T-cell (primary cell): ENCODE results near the gene CAMKK1. TPM values are rescaled to one million over a fixed set of nuclear protein-coding genes. Genes with fewer than 3 reads are reported as not detected.

Experiments used
- ATAC-seq, 4 experiments: fragments of 200-7000 bp in 3 of 4; fragments of 150-1000 bp in 1 of 4; cut with Tn5 transposase; replicated peaks in 1 of 4; 1 replicate in 3 of 4; 2 replicates in 1 of 4; pipeline ENCODE4 v1.10.0; 2021; ENCODE audit warnings: moderate library complexity in 3 of 4, mild to moderate bottlenecking in 2 of 4, moderate number of reproducible peaks in 1 of 4
- CTCF ChIA-PET, 2 donors: fragments of 300-600 bp; sonication (Branson Sonifier 250); formaldehyde crosslinking; loops; one replicate each; lab custom pipeline; 2022; ENCODE audit warnings: antibody characterized with exemption in 2 of 2; lab: Charles Lee
- POLR2A ChIA-PET, 2 donors: fragments of 300-600 bp; sonication (Branson Sonifier 250); formaldehyde crosslinking; loops; one replicate each; lab custom pipeline; 2022; ENCODE audit warnings: antibody characterized with exemption in 2 of 2; lab: Charles Lee
- DNase-seq, 35 experiments: peaks; one replicate each; pipeline versions ENCODE4 v3.0.0 to v3.0.0-alpha.2; 2013 to 2023
- H3K27ac ChIP-seq: one replicate; pipeline ENCODE4 v1.5.1; 2013; ENCODE audit warnings: low read length
- H3K27me3 ChIP-seq, 2 experiments: replicated peaks in 1 of 2; 1 replicate in 1 of 2; 2 replicates in 1 of 2; pipeline versions ENCODE4 v1.6.1 to v1.7.0; 2013; ENCODE audit warnings: low read length in 1 of 2, mixed read lengths in 1 of 2; ENCODE audit not compliant: control insufficient read depth in 2 of 2, insufficient read depth in 2 of 2; ENCODE audit errors: extremely low read depth in 1 of 2
- H3K36me3 ChIP-seq, 2 donors: 1 replicate in 1 of 2; 2 replicates in 1 of 2; pipeline versions ENCODE4 v1.6.1 to v1.7.0; 2013; ENCODE audit warnings: low read length in 1 of 2; ENCODE audit not compliant: control insufficient read depth in 2 of 2, insufficient read depth in 1 of 2; ENCODE audit errors: extremely low read depth in 1 of 2
- H3K4me1 ChIP-seq, 2 experiments: 1 replicate in 1 of 2; 2 replicates in 1 of 2; pipeline versions ENCODE4 v1.6.1 to v1.7.0; 2013; ENCODE audit warnings: low read length in 2 of 2, mixed read lengths in 1 of 2; ENCODE audit not compliant: insufficient read depth in 2 of 2, control insufficient read depth in 1 of 2; ENCODE audit errors: extremely low read depth in 1 of 2
- H3K4me3 ChIP-seq, 2 donors: 1 replicate in 1 of 2; 2 replicates in 1 of 2; pipeline versions ENCODE4 v1.5.1 to v1.7.0; 2013; ENCODE audit warnings: mild to moderate bottlenecking in 2 of 2, low read length in 1 of 2, moderate library complexity in 1 of 2; ENCODE audit not compliant: control insufficient read depth in 1 of 2; ENCODE audit errors: extremely low read depth in 1 of 2
- H3K9me3 ChIP-seq: 2 replicates; pipeline ENCODE4 v1.7.0; 2013
- H3K27ac Mint-ChIP-seq, 2 donors: one replicate each; pipeline ENCODE4 v1.8.0; 2020 to 2021; ENCODE audit warnings: mild to moderate bottlenecking in 2 of 2, mixed read lengths in 2 of 2
- H3K27me3 Mint-ChIP-seq, 2 donors: one replicate each; pipeline ENCODE4 v1.8.0; 2021 to 2022; ENCODE audit warnings: mixed read lengths in 2 of 2
- H3K36me3 Mint-ChIP-seq: one replicate; pipeline ENCODE4 v1.8.0; 2021; ENCODE audit warnings: mixed read lengths
- H3K4me1 Mint-ChIP-seq, 3 donors: one replicate each; pipeline ENCODE4 v1.8.0; 2020 to 2022; ENCODE audit warnings: mixed read lengths in 3 of 3, mild to moderate bottlenecking in 1 of 3
- H3K4me3 Mint-ChIP-seq, 3 donors: one replicate each; pipeline ENCODE4 v1.8.0; 2020 to 2022; ENCODE audit warnings: mild to moderate bottlenecking in 3 of 3, mixed read lengths in 3 of 3, moderate library complexity in 3 of 3
- H3K9me3 Mint-ChIP-seq, 3 donors: one replicate each; pipeline ENCODE4 v1.8.0; 2020 to 2022; ENCODE audit warnings: mixed read lengths in 3 of 3
- WGBS: methylation state at CpG from one replicate; pipeline ENCODE4 v1.1.5; 2013; ENCODE audit warnings: missing lambda C conversion rate; ENCODE audit not compliant: insufficient coverage; 5-methylcytosine and 5-hydroxymethylcytosine counted together
- total RNA-seq, 35 experiments: library from RNA in 6 of 35; stranded (reverse) in 6 of 35; fragments of 120-200 nt in 1 of 35; gene quantifications; one replicate each; pipeline versions ENCODE4 v1.2.1 to v1.2.4 and lab custom pipeline; 2013 to 2026

CAMKK1 gene
- total RNA-seq, 5 donors from 2014 or later (not counting 1 experiment from before 2014, with no cell fraction given) = 5.3 to 11.0 (median 6.0) TPM

DNA sequence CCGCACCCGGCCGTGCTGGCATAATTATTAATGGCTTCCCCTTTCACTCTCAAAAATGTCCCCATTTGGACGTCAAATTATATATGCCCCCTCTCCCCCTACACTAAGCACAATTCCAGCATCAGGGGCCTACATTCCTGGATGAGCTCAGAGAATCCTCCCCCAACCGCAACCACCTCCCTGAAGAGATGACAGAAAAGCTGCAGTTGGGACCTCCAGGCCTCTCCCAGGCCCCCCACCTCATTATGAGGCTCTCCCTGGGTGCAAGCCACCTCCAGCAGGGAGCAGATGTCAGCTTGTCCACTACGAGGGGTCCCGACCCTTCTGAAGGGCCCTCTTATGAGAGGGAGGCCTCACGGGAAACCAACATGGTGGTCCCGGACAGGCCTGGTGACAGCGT, 28.3 kb downstream of the CAMKK1 start:
- ATAC-seq (no peak), DNase-seq (no peak)
- no peak overlapping the region for H3K27ac Mint-ChIP-seq
- no peak overlapping the region for H3K27ac ChIP-seq
- H3K4me3 Mint-ChIP-seq = no peak overlapping the region
- no peaks in the 10 kb centered on the region for H3K27me3 ChIP-seq
- no peaks in the 10 kb centered on the region for H3K27me3 Mint-ChIP-seq
- H3K9me3 Mint-ChIP-seq = no peaks in the 10 kb centered on the region
- H3K4me1 ChIP-seq = no peaks in the 10 kb centered on the region
- no peaks in the 10 kb centered on the region for H3K36me3 Mint-ChIP-seq
- POLR2A ChIA-PET = no interaction called here
- 92% methylated on average over 9 of the region's 10 CpGs for WGBS
- CTCF ChIA-PET = interaction anchor here (1.5 to 1.6 kb wide), 2 partner anchors 18 to 53 kb away, joined by 6 read pairs; partner anchors contain the start of gene NCBP3 (in 1 of the 2)
- H3K9me3 ChIP-seq = no peaks in the 10 kb centered on the region
- H3K36me3 ChIP-seq = peaks cover 10 to 13% of the 10 kb centered on the region in 2 donors
- no peak overlapping the region for H3K4me3 ChIP-seq
- no peaks in the 10 kb centered on the region for H3K4me1 Mint-ChIP-seq

DNA sequence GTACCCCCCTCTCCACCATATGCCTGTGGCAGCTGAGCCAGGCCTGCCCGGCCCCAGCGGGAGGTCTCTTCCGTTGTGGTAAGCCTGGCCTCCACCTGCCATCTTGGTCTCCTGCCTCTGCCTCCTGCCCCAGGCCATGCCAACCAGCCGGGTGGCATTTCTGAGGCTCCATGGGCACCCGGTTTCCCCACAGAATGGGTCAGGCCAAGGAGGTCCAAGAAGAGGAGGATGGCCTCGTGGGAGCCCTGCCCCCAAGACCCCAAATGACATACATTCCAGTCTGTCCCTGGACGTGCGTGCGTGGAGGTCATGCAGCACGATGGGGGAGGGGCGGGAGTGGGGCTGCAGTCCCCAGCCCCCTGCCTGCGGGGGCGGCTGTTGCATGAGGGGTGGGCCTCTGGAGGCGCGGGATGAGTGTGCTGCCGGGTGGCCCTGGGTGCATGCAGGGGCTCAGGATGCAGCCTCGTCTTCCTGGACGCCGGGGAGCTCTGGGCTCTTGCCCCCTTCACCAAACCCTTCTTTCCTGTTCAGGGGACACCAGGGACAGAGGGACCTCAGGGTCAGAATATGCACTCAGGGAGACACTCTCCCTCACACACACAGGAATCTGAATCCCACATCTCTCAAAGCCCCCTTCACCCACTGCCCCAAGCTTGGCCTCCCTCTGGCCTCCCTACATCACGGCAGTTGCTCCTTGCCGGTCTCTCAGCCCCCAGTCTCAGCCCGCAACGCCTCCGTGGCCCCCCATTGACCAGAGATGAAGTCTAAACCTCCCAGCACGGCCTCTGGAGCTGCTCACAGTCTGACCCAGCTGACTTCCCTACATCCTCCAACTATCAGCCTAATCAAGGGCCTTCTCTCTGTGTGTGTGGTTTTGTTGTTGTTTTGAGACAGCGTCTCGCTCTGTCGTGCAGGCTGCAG, 30.8 kb downstream of the CAMKK1 start:
- Histone ChIP-seq H3K4me1 (no peaks in the 10 kb centered on the region), H3K27ac (no peak overlapping the region), H3K27me3 (peaks cover 0 to 4% of the 10 kb centered on the region in 2 experiments), H3K36me3 (peaks cover 10 to 13% of the 10 kb centered on the region in 2 donors), H3K4me3 (no peak overlapping the region), H3K9me3 (no peaks in the 10 kb centered on the region)
- no peak overlapping the region for H3K27ac Mint-ChIP-seq
- no peaks in the 10 kb centered on the region for H3K36me3 Mint-ChIP-seq
- ChIA-PET CTCF (no interaction called here), POLR2A (no interaction called here)
- no peaks in the 10 kb centered on the region for H3K9me3 Mint-ChIP-seq
- 87% methylated on average over 14 of the region's 28 CpGs for WGBS
- H3K4me1 Mint-ChIP-seq = no peaks in the 10 kb centered on the region
- no peak for ATAC-seq
- H3K4me3 Mint-ChIP-seq = no peak overlapping the region
- H3K27me3 Mint-ChIP-seq = no peaks in the 10 kb centered on the region
- DNase-seq = no peak

DNA sequence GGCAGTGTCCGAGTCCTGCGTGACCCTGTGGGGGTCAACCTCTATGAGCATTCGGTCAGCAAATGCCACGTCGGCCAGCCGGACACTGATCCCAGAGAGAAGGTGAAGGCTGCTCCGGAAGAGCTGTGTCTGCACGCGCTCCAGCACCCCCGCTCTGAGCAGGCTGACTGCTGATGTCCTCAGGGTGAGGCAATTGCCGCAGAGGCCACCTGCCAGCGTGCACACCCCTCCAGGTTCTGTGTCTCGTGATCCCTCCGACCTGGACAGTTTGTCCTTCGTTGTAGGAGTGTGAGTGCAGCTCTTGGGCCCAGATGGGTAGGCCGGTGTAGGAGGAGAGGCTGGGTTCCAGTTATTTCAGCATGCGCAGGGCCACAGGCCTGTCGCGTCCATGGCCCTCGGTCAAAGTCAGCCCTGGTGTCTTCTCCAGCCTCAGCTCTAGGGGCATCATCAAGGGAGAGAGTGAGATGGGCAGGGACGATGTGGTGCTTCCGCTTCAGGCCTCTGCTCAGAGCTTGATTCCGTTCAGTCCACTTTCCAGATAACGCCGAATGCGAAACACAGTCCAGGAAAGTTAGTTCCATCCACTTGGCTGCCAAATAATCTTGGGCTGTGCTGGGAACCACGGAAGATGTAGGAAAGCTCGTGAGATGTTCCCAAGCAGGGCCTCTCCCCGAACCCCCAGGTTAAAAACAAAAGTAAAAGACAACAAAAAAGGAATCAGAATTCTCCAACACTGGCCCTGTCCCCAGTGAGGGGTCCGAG, 31.7 kb downstream of the CAMKK1 start:
- H3K4me1 ChIP-seq = no peaks in the 10 kb centered on the region
- Mint-ChIP-seq H3K27me3 (no peaks in the 10 kb centered on the region), H3K27ac (no peak overlapping the region), H3K36me3 (no peaks in the 10 kb centered on the region), H3K4me3 (no peak overlapping the region), H3K4me1 (no peaks in the 10 kb centered on the region), H3K9me3 (no peaks in the 10 kb centered on the region)
- ChIA-PET POLR2A (no interaction called here), CTCF (no interaction called here)
- no peak overlapping the region for H3K27ac ChIP-seq
- H3K27me3 ChIP-seq = peaks cover 0 to 4% of the 10 kb centered on the region in 2 experiments
- WGBS = 95% methylated on average over 26 of the region's 30 CpGs
- DNase-seq = no peak
- peaks cover 10 to 13% of the 10 kb centered on the region in 2 donors for H3K36me3 ChIP-seq
- no peak for ATAC-seq
- no peaks in the 10 kb centered on the region for H3K9me3 ChIP-seq
- H3K4me3 ChIP-seq = no peak overlapping the region

DNA sequence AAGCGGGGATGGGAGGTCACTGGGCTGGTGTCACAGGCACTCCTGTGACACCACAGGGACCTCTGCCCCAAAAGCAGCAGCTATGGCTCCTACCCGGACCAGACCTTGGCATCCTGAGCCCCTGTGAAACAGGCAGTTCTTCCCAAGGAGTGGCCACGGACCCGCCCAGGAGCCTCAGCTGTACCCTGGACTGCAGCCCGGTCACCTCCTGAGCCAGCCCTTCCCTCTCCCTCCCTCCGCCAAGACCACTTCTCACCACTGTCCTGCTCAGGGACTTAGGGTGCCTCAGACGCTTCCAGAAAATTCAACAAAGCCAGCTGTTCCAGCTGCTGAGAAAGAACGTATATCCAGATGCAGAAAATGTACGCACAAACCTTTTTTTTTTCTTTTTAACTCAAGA, 32.9 kb downstream of the CAMKK1 start:
- 98% methylated on average over 4 of the region's 9 CpGs for WGBS
- POLR2A ChIA-PET = no interaction called here

DNA sequence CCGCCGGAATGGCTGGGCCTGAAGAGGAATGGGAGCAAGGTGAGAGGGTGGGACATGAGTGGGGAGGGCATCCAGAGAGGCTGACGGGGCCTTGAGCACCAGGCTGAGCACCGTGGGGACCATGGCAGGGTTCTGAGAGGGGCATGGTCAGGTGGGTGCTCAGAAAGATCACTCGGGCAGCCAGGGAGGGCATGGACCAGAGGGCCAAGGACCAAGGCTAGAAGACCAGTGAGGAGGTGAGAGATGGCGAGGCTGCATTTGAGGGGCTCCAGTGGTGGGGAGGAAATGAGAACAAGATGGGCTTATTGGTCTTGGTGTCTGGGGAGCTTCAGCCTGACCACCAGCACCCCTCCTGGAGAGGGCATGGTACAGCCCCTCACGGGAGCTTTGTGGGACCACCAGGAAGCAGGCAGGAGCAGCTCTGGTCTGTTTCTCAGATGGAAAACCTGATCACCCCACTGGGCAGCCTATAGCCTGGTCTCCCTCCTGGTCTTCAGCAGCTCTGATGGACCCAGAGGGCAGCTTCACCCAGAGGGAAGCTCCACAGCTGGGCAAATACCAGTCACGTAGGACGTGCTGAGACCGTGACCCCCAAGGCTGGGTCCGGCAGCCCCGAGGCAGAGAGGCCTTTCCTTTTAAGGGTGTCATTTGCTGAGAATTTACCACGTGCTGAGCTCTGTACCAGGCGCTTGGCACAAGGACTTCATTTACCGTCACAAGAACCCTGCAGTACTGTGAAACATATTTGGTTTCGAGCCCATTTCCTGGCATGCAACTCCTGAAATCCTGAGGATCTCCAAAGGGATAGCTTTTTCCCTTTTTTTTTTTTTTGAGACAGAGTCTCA, 35.4 kb downstream of the CAMKK1 start:
- no peak overlapping the region for H3K4me3 ChIP-seq
- no peaks in the 10 kb centered on the region for H3K27me3 Mint-ChIP-seq
- no peak overlapping the region for H3K27ac ChIP-seq
- ATAC-seq (no peak), DNase-seq (no peak)
- H3K27ac Mint-ChIP-seq = no peak overlapping the region
- no peaks in the 10 kb centered on the region for H3K9me3 Mint-ChIP-seq
- H3K9me3 ChIP-seq = no peaks in the 10 kb centered on the region
- H3K4me1 ChIP-seq = no peaks in the 10 kb centered on the region
- no peak overlapping the region for H3K4me3 Mint-ChIP-seq
- no peaks in the 10 kb centered on the region for H3K4me1 Mint-ChIP-seq
- H3K27me3 ChIP-seq = peaks cover 0 to 4% of the 10 kb centered on the region in 2 experiments
- POLR2A ChIA-PET = interaction anchor here in 1 of 2 donors (0.6 kb wide), 1 partner anchor 249 kb away, joined by 3 read pairs; no protein-coding TSS in a partner anchor
- CTCF ChIA-PET = interaction anchor here (0.6 to 1.1 kb wide), 3 partner anchors 11 to 387 kb away, joined by 3 to 9 read pairs (median 4); no protein-coding TSS in a partner anchor
- peaks cover 8 to 10% of the 10 kb centered on the region in 2 donors for H3K36me3 ChIP-seq
- 91% methylated on average over 16 of the region's 16 CpGs for WGBS
- H3K36me3 Mint-ChIP-seq = no peaks in the 10 kb centered on the region

More for the DNA sequence above, 32.9 kb downstream of the CAMKK1 start:
- ATAC-seq (no peak), DNase-seq (no peak)
- peaks cover 0 to 4% of the 10 kb centered on the region in 2 experiments for H3K27me3 ChIP-seq
- H3K4me3 Mint-ChIP-seq = no peak overlapping the region
- no peak overlapping the region for H3K27ac Mint-ChIP-seq
- no peak overlapping the region for H3K4me3 ChIP-seq
- CTCF ChIA-PET = no interaction called here
- H3K36me3 Mint-ChIP-seq = no peaks in the 10 kb centered on the region
- H3K27ac ChIP-seq = no peak overlapping the region
- no peaks in the 10 kb centered on the region for H3K4me1 ChIP-seq
- no peaks in the 10 kb centered on the region for H3K9me3 Mint-ChIP-seq
- no peaks in the 10 kb centered on the region for H3K9me3 ChIP-seq
- H3K27me3 Mint-ChIP-seq = no peaks in the 10 kb centered on the region
- peaks cover 10% of the 10 kb centered on the region in 2 donors for H3K36me3 ChIP-seq
- no peaks in the 10 kb centered on the region for H3K4me1 Mint-ChIP-seq
